ENCODE results near the gene NRN1.
"Not testable (repeated sequence)": the region's sequence is repeated elsewhere in the genome, so short reads cannot be mapped to it uniquely, and the experiment has no call there.

NRN1 gene

GRCh38 chr6:5981126-5982026 lies 25.3 kb downstream of the NRN1 start:
- DNase-seq: no peak

GRCh38 chr6:5979650-5980420 lies 26.9 kb downstream of the NRN1 start:
- no peak for DNase-seq

GRCh38 chr6:5976811-5977210 lies 29.9 kb downstream of the NRN1 start:
- no peak for DNase-seq

GRCh38 chr6:5968817-5969734 lies 37.6 kb downstream of the NRN1 start:
- no peak for DNase-seq

- DNase-seq: not testable (repeated sequence)
These were observed 38.7 kb downstream of the NRN1 start for GRCh38 chr6:5968036-5968435.

- no peak for DNase-seq
These were observed 39.1 kb downstream of the NRN1 start for GRCh38 chr6:5967594-5967993.

GRCh38 chr6:5962794-5963193 lies 43.9 kb downstream of the NRN1 start:
- DNase-seq: no peak

GRCh38 chr6:5961836-5962235 lies 44.9 kb downstream of the NRN1 start:
- no peak for DNase-seq

GRCh38 chr6:5960456-5960855 lies 46.3 kb downstream of the NRN1 start:
- DNase-seq: no peak

GRCh38 chr6:5958921-5959320 lies 47.8 kb downstream of the NRN1 start:
- DNase-seq: no peak

GRCh38 chr6:5956939-5957338 lies 49.8 kb downstream of the NRN1 start:
- DNase-seq: no peak

GRCh38 chr6:5950361-5950785 lies 56.4 kb downstream of the NRN1 start:
- DNase-seq: no peak
